GM12878 (cell line): ENCODE data around the gene SERPINB6. TPM values are rescaled to one million over a fixed set of nuclear protein-coding genes. Genes with fewer than 3 reads are reported as not detected.

Experiments
- ATAC-seq: fragments of 200-7000 bp; cut with Tn5 transposase; 3 replicates; pipeline ENCODE4 v1.9.1; 2020; ENCODE audit warnings: mild to moderate bottlenecking, moderate library complexity
- BruUV-seq: library from RNA; stranded (reverse); fragments of 400-500 nt; replicated peaks from 2 replicates; lab custom pipeline; 2021; lab: Mats Ljungman, UMichigan
- CTCF ChIA-PET: fragments of 300-600 bp; sonication (Branson Sonifier 250); formaldehyde crosslinking; extraction: SDS; loops from one replicate; lab custom pipeline; 2021; ENCODE audit warnings: inconsistent platforms; lab: Yijun Ruan, JAX
- POLR2A ChIA-PET: fragments of 350-600 bp; formaldehyde crosslinking; extraction: SDS; loops from one replicate; lab custom pipeline; 2021; ENCODE audit warnings: inconsistent platforms; lab: Charles Lee
- RAD21 ChIA-PET: fragments of 300-600 bp; sonication (Branson Sonifier 250); formaldehyde crosslinking; loops from one replicate; lab custom pipeline; 2023; ENCODE audit warnings: antibody characterized with exemption; ENCODE audit not compliant: unreplicated experiment; lab: Charles Lee
- SMC1A ChIA-PET: fragments of 300-600 bp; sonication (Branson Sonifier 250); formaldehyde crosslinking; loops from one replicate; lab custom pipeline; 2023; ENCODE audit not compliant: unreplicated experiment, uncharacterized antibody; lab: Charles Lee
- DNase-seq: peaks from one replicate; pipeline ENCODE4 v3.0.0-alpha.2; 2011; ENCODE audit warnings: low read depth, low spot score
- FAIRE-seq: peaks from 3 replicates; lab custom pipeline; 2011; peaks lifted over from hg19 to GRCh38; lab: Jason Lieb, UNC
- H2AFZ ChIP-seq: 2 replicates; pipeline ENCODE4 v1.6.0; 2011; ENCODE audit warnings: low read depth, low read length, control low read depth; ENCODE audit not compliant: control insufficient read depth
- H3K27ac ChIP-seq: 2 replicates; pipeline ENCODE4 v1.5.1; 2011; ENCODE audit warnings: control low read depth; ENCODE audit not compliant: control insufficient read depth, insufficient read depth
- H3K27me3 ChIP-seq, 2 experiments: replicated peaks in 1 of 2; 2 replicates each; pipeline versions ENCODE4 v1.6.0 to v1.6.1; 2011; ENCODE audit warnings: low read length in 1 of 2; ENCODE audit not compliant: control insufficient read depth in 2 of 2, insufficient read depth in 2 of 2
- H3K36me3 ChIP-seq, 2 experiments: 2 replicates each; pipeline ENCODE4 v1.5.1; 2011; ENCODE audit warnings: low read length in 1 of 2; ENCODE audit not compliant: control insufficient read depth in 2 of 2, insufficient read depth in 2 of 2
- H3K4me1 ChIP-seq: 2 replicates; pipeline ENCODE4 v1.6.1; 2011; ENCODE audit warnings: mild to moderate bottlenecking, low read length, moderate library complexity, mixed read lengths; ENCODE audit not compliant: control insufficient read depth, insufficient read depth
- H3K4me2 ChIP-seq: 2 replicates; pipeline ENCODE4 v1.6.0; 2011; ENCODE audit warnings: control low read depth; ENCODE audit not compliant: control insufficient read depth, insufficient read depth
- H3K4me3 ChIP-seq: fragments of 200-600 bp; sonication (generic); 2 replicates; pipeline ENCODE4 v1.5.1; 2016
- H3K79me2 ChIP-seq: 2 replicates; pipeline ENCODE4 v1.6.0; 2011; ENCODE audit warnings: low read length; ENCODE audit not compliant: control insufficient read depth, insufficient read depth
- H3K9ac ChIP-seq: 2 replicates; pipeline ENCODE4 v1.8.0; 2011; ENCODE audit warnings: low read length, control low read depth, mixed read lengths; ENCODE audit not compliant: control insufficient read depth, insufficient read depth
- H3K9me3 ChIP-seq: replicated peaks from 3 replicates; pipeline ENCODE4 v1.5.1; 2011; ENCODE audit warnings: mild to moderate bottlenecking, low read length; ENCODE audit not compliant: control insufficient read depth, insufficient read depth
- H4K20me1 ChIP-seq: 2 replicates; pipeline ENCODE4 v1.6.0; 2011; ENCODE audit not compliant: control insufficient read depth, insufficient read depth
- BHLHE40 ChIP-seq, 2 experiments: fragments of 450-650 bp in 1 of 2; IDR thresholded peaks; 2 replicates each; pipeline ENCODE4 v1.6.1; 2011 to 2017; ENCODE audit warnings: low read depth in 2 of 2, borderline replicate concordance in 1 of 2, improper control_type of control experiment in 1 of 2, low read length in 1 of 2, mild to moderate bottlenecking in 1 of 2
- IRF4 ChIP-seq: IDR thresholded peaks from 2 replicates; pipeline ENCODE4 v1.6.1; 2011; ENCODE audit warnings: low read depth, low read length
- IRF5 ChIP-seq: fragments of 450-650 bp; IDR thresholded peaks from 2 replicates; pipeline ENCODE4 v1.6.1; 2017; ENCODE audit warnings: borderline replicate concordance
- KLF5 ChIP-seq: fragments of 450-650 bp; IDR thresholded peaks from 2 replicates; pipeline ENCODE4 v1.6.1; 2014; ENCODE audit warnings: mild to moderate bottlenecking; ENCODE audit not compliant: partially characterized antibody
- RCOR1 ChIP-seq: conservative IDR thresholded peaks from 2 replicates; pipeline ENCODE4 v1.6.1; 2012; ENCODE audit warnings: low read depth, low read length, improper control_type of control experiment
- STAT1 ChIP-seq: fragments of 450-650 bp; conservative IDR thresholded peaks from 2 replicates; pipeline ENCODE4 v1.6.1; 2014; ENCODE audit warnings: antibody characterized with exemption, mild to moderate bottlenecking
- USF2 ChIP-seq: IDR thresholded peaks from 2 replicates; pipeline ENCODE4 v1.6.1; 2011; ENCODE audit warnings: low read depth, low read length, improper control_type of control experiment, borderline replicate concordance
- ZSCAN29 ChIP-seq: fragments of 450-650 bp; IDR thresholded peaks from 2 replicates; pipeline ENCODE4 v1.6.1; 2017; ENCODE audit warnings: mild to moderate bottlenecking, moderate library complexity
- WGBS: methylation state at CpG from one replicate; pipeline ENCODE4 v1.1.6; 2016; ENCODE audit warnings: low lambda C conversion rate; ENCODE audit not compliant: insufficient replicate concordance, insufficient coverage; ENCODE audit errors: missing lambda C conversion rate; 5-methylcytosine and 5-hydroxymethylcytosine counted together
- in situ Hi-C: fragments of 300-500 bp; cut with MboI; formaldehyde crosslinking; loops from 9 replicates; pipeline ENCODE4 v1.14.3; 2018; ENCODE audit warnings: mixed read lengths
- intact Hi-C: fragments of 100-400 bp; cut with micrococcal nuclease; formaldehyde crosslinking; loops from one replicate; pipeline ENCODE4 v1.14.2; 2022; ENCODE audit not compliant: unreplicated experiment
- polyA plus RNA-seq, 11 experiments: library from polyadenylated mRNA; depleted of rRNA in 4 of 11; unstranded in 6 of 11; stranded (reverse) in 5 of 11; fragments of >200 nt; fragmentation: Nextera tagmentation in 4 of 11; fragmentation: Illumina TruSeq in 1 of 11; extraction: Ambion mirVana in 4 of 11; extraction: Trizol in 1 of 11; gene quantifications; 1 replicate in 1 of 11; 2 replicates in 10 of 11; pipeline versions ENCODE4 v1.2.1 to v1.2.3, GENCODE V29; 2011 to 2016; ENCODE audit warnings: inconsistent platforms in 2 of 11, missing spikeins in 2 of 11, low read depth in 1 of 11
- total RNA-seq, 4 experiments: library from RNA; depleted of rRNA in 3 of 4; stranded (reverse); fragments of >200 nt in 3 of 4; fragmentation: Illumina TruSeq in 1 of 4; extraction: Trizol in 1 of 4; gene quantifications; 2 replicates each; pipeline versions ENCODE4 v1.2.1 to v1.2.3, GENCODE V29; 2013 to 2021

Gene SERPINB6
- total and polyA plus RNA-seq, 10 of the 15 experiments (the other 5 are each of a cell fraction or from before 2014, with no cell fraction given) = 0.37 to 2.2 (median 0.68) TPM; not detected in 1

- Histone ChIP-seq H3K4me1 (no peaks in the 10 kb centered on the region), H4K20me1 (no peaks in the 10 kb centered on the region), H3K27me3 (no peaks in the 10 kb centered on the region), H3K4me2 (no peak overlapping the region), H3K79me2 (no peaks in the 10 kb centered on the region), H3K36me3 (no peaks in the 10 kb centered on the region), H3K9me3 (peaks cover 12% of the 10 kb centered on the region; the same call in 2 of the 3 replicates), H3K4me3 (no peak overlapping the region)
- ChIA-PET RAD21 (no interaction called here), POLR2A (no interaction called here)
- WGBS = 43% methylated on average over 2 of the region's 2 CpGs
- intact Hi-C loops = no loop called here
- no peak for FAIRE-seq
- no TSS peak for BruUV-seq
- in situ Hi-C loops = no loop called here
- no peak for TF ChIP-seq KLF5
- no peak for TF ChIP-seq USF2
- TF ChIP-seq BHLHE40 (IDR thresholded peaks at IDR 0.05; ENCODE audit: borderline replicate concordance in 1 of 2, low read depth in 2 of 2, low read length in 1 of 2) = no peak
- no peak for TF ChIP-seq STAT1
- TF ChIP-seq ZSCAN29 = no peak
- no peak for TF ChIP-seq IRF5
- no peak for TF ChIP-seq IRF4
- no peak for TF ChIP-seq RCOR1
- TF ChIP-seq, all 136 proteins: peak for 0
- no peak overlapping the region for H3K27ac ChIP-seq
- no peak overlapping the region for H2AFZ ChIP-seq
- DNase-seq (no peak), ATAC-seq (no peak)
- ChIA-PET SMC1A (no interaction called here), CTCF (no interaction called here)
- H3K9ac ChIP-seq = no peak overlapping the region
Measured at GRCh38 chr6:3013486-3013885, 42.1 kb upstream of the SERPINB6 start.
